GM18517 (cell line): Measurements from ENCODE around the gene BRME1.

Experiments
- ATAC-seq: cut with Tn5 transposase; IDR thresholded peaks from one replicate; pipeline ENCODE4 v1.9.1; 2021; ENCODE audit warnings: mild to moderate bottlenecking, moderate library complexity; ENCODE audit not compliant: unreplicated experiment

Gene BRME1

GRCh38 chr19:13888281-13888680 lies 17.6 kb downstream of the BRME1 start:
- no peak for ATAC-seq

- ATAC-seq: no peak
Observed at GRCh38 chr19:13887517-13887916, 18.4 kb downstream of the BRME1 start.

GRCh38 chr19:13887018-13887436 lies 18.9 kb downstream of the BRME1 start:
- ATAC-seq: no peak

GRCh38 chr19:13885826-13886365 lies 20.0 kb downstream of the BRME1 start:
- ATAC-seq: no peak

GRCh38 chr19:13884726-13885591 lies 21.0 kb downstream of the BRME1 start:
- ATAC-seq: no peak

- ATAC-seq: no peak
Observed at GRCh38 chr19:13883516-13884064, 22.3 kb downstream of the BRME1 start.

- no peak for ATAC-seq
Observed at GRCh38 chr19:13882836-13883235, 23.1 kb downstream of the BRME1 start.

- no peak for ATAC-seq
Observed at GRCh38 chr19:13882419-13882795, 23.5 kb downstream of the BRME1 start.

GRCh38 chr19:13881692-13882418 lies 24.1 kb downstream of the BRME1 start:
- ATAC-seq: no peak

- no peak for ATAC-seq
Observed at GRCh38 chr19:13881251-13881691, 24.6 kb downstream of the BRME1 start.

GRCh38 chr19:13880059-13881043 lies 25.6 kb downstream of the BRME1 start:
- peak; percentile 77 for ATAC-seq

- no peak for ATAC-seq
Observed at GRCh38 chr19:13877303-13877702, 28.6 kb downstream of the BRME1 start.

- no peak for ATAC-seq
Observed at GRCh38 chr19:13876834-13877233, 29.1 kb downstream of the BRME1 start, which contains the start of gene NANOS3. TSS of gene NANOS3 (plus strand) at chr19:13877134. CDS start at chr19:13877249, 115 bp downstream.

GRCh38 chr19:13875824-13876223 lies 30.1 kb downstream of the BRME1 start:
- ATAC-seq: no peak

- ATAC-seq: no peak
Observed at GRCh38 chr19:13873834-13874515, 31.9 kb downstream of the BRME1 start.

- no peak for ATAC-seq
Observed at GRCh38 chr19:13872695-13873389, 33.1 kb downstream of the BRME1 start.

GRCh38 chr19:13872339-13872694 lies 33.6 kb downstream of the BRME1 start:
- ATAC-seq: no peak

- no peak for ATAC-seq
Observed at GRCh38 chr19:13870873-13871272, 35.0 kb downstream of the BRME1 start.

- no peak for ATAC-seq
Observed at GRCh38 chr19:13869281-13869680, 36.6 kb downstream of the BRME1 start.
